Measurements from ENCODE around the gene BNIP2.

GRCh38 chr15:59688782-59689625, at the start of gene BNIP2:
- TF ChIP-seq CTCF (IDR thresholded peaks at IDR 0.05) (no peak), POLR2AphosphoS5 (IDR thresholded peaks at IDR 0.05; ENCODE audit: insufficient read depth in 1 of 2, low read depth in 1 of 2) (peak; percentile 74 to 94), POLR2A (IDR thresholded peaks at IDR 0.05) (peak; percentile 8 to 70)
